Heart left ventricle (tissue), 16 donors: ENCODE results near the gene TPX2. TPM values are rescaled to one million over a fixed set of nuclear protein-coding genes. Genes with fewer than 3 reads are reported as not detected.

Experiments used
- ATAC-seq, 4 donors: fragments of 200-7000 bp; cut with Tn5 transposase; one replicate each; pipeline ENCODE4 v1.9.1; 2020 to 2022; ENCODE audit warnings: moderate library complexity in 4 of 4, mild to moderate bottlenecking in 3 of 4, moderate number of reproducible peaks in 1 of 4
- DNase-seq, 5 donors: peaks; one replicate each; pipeline ENCODE4 v3.0.0-alpha.2; 2020
- H3K27ac ChIP-seq, 12 donors: fragments of 200-600 bp; sonication (generic) in 4 of 12; one replicate each; pipeline versions ENCODE4 v1.5.0 to v1.8.0; 2016 to 2022; ENCODE audit warnings: mild to moderate bottlenecking in 2 of 12
- H3K27me3 ChIP-seq, 9 donors: fragments of 200-600 bp; sonication (generic) in 2 of 9; one replicate each; pipeline versions ENCODE4 v1.5.1 to v1.8.0; 2016 to 2022; ENCODE audit warnings: mild to moderate bottlenecking in 3 of 9
- H3K36me3 ChIP-seq, 9 donors: fragments of 200-600 bp; sonication (generic) in 2 of 9; one replicate each; pipeline versions ENCODE4 v1.5.0 to v1.8.0; 2018 to 2022; ENCODE audit warnings: mild to moderate bottlenecking in 2 of 9
- H3K4me1 ChIP-seq, 12 donors: fragments of 200-600 bp; sonication (generic) in 4 of 12; one replicate each; pipeline versions ENCODE4 v1.5.0 to v1.8.0; 2016 to 2022; ENCODE audit warnings: mild to moderate bottlenecking in 3 of 12
- H3K4me3 ChIP-seq, 12 donors: fragments of 200-600 bp; sonication (generic) in 4 of 12; one replicate each; pipeline versions ENCODE4 v1.5.0 to v1.8.0; 2017 to 2022; ENCODE audit warnings: mild to moderate bottlenecking in 9 of 12, moderate library complexity in 4 of 12
- H3K9me3 ChIP-seq, 12 donors: fragments of 200-600 bp; sonication (generic) in 4 of 12; one replicate each; pipeline versions ENCODE4 v1.5.0 to v1.8.0; 2016 to 2022; ENCODE audit warnings: mild to moderate bottlenecking in 1 of 12
- CTCF ChIP-seq, 12 donors: fragments of 200-600 bp; sonication (generic) in 4 of 12; IDR thresholded peaks; one replicate each; pipeline versions ENCODE4 v1.5.0 to v1.8.0; 2018 to 2022; ENCODE audit warnings: antibody characterized with exemption in 12 of 12, mild to moderate bottlenecking in 5 of 12
- POLR2A ChIP-seq, 2 donors: fragments of 450-650 bp; IDR thresholded peaks; one replicate each; pipeline ENCODE4 v1.6.1; 2017; ENCODE audit warnings: antibody characterized with exemption in 2 of 2, mild to moderate bottlenecking in 2 of 2, moderate library complexity in 2 of 2
- WGBS, 4 donors: extraction: QIAGEN DNeasy Blood & Tissue Kit in 2 of 4; methylation state at CpG; one replicate each; pipeline versions ENCODE4 v1.1.5 to v1.1.7; 2013 to 2018; 5-methylcytosine and 5-hydroxymethylcytosine counted together
- intact Hi-C, 10 donors: fragments of 100-400 bp; cut with DNase I; formaldehyde crosslinking; loops; one replicate each; pipeline versions ENCODE4 v1.11.1 to v1.14.2; 2022
- polyA plus RNA-seq, 2 donors: library from polyadenylated mRNA; stranded (reverse); fragments of 200-250 nt; gene quantifications; one replicate each; pipeline ENCODE4 v1.2.3, GENCODE V29; 2013
- total RNA-seq, 9 donors: library from RNA; depleted of rRNA in 2 of 9; stranded (reverse); fragments of >200 nt in 2 of 9; fragmentation: NEBNext Ultra II Directional in 3 of 9; extraction: Animal tissue kit (Norgen Biotek cat#: 25700) in 3 of 9; gene quantifications; one replicate each; pipeline versions ENCODE4 v1.1.0 to v1.2.4, GENCODE V29; 2016 to 2023
- donor health status: ischemic (EF 13 %, LVEDD 7.1; RV severe dilation, severe dysfunction).
- donor health status: healthy with polysubstance abuse.
- donor health status: DM: no; HTN: yes; CAD: no.
- donor health status: DM: no; HTN: no; CAD: no.
- donor health status: ischemic (EF 25% LVEDD 6.9; RV normal size, moderate dysfunction).
- donor health status: ischemic (EF 25% LVEDD 5.7; RV mildly dilated, moderate dysfunction).
- donor health status: healthy.
- donor health status: DM: yes; HTN: yes; CAD: no.
- donor health status: ischemic (EF 35%, LVEDD 5.7; RV mildly dilated, moderate dysfunction).
- donor health status: nonischemic (EF 11% LVEDD 7.7; RV severe dilation, severe dysfunction).
- donor health status: DM: yes; HTN: yes; CAD: no.
- donor health status: PGD.
- donor health status: ischemic (EF 29% LVEDD 5.4; RV normal size, mild dysfunction).
- donor health status: nonischemic (EF 23%, LVEDD 6.1; RV moderate dilation, normal function).

TPX2 gene
- total and polyA plus RNA-seq, 11 donors: 0.04 to 15.2 (median 0.77) TPM

GRCh38 chr20:31716818-31717477, 22.1 kb upstream of the TPX2 start:
- Histone ChIP-seq H3K9me3 (no peaks in the 10 kb centered on the region), H3K4me1 (peaks cover 17 to 97% (median 82%) of the 10 kb centered on the region in 12 donors), H3K27me3 (no peaks in the 10 kb centered on the region), H3K27ac (peak overlapping the region; percentile 19 to 100 (median 98)), H3K4me3 (peak overlapping the region in 10 of 12 donors; percentile 34 to 88 (median 78)), H3K36me3 (peaks cover 0 to 71% (median 27%) of the 10 kb centered on the region in 9 donors)
- no peak for DNase-seq
- ATAC-seq: no peak
- TF ChIP-seq CTCF (IDR thresholded peaks at IDR 0.05): no peak
- TF ChIP-seq POLR2A (IDR thresholded peaks at IDR 0.05): peak in 1 of 2 donors; percentile 19
- WGBS, 4 donors: 50 to 66% (median 52%) methylated on average over 5 of the region's 5 CpGs
- intact Hi-C loops: loop anchor here in 1 of 10 donors (10.0 kb wide), 1 partner anchor 142 kb away; no protein-coding TSS in a partner anchor

GRCh38 chr20:31717478-31718201, 21.4 kb upstream of the TPX2 start:
- DNase-seq (no peak), ATAC-seq (no peak)
- peaks cover 17 to 90% (median 75%) of the 10 kb centered on the region in 12 donors for H3K4me1 ChIP-seq
- H3K27me3 ChIP-seq: no peaks in the 10 kb centered on the region
- WGBS, 4 donors: 48 to 71% (median 60%) methylated on average over 3 to 6 of the region's 6 CpGs
- intact Hi-C loops: loop anchor here in 1 of 10 donors (10.0 kb wide), 1 partner anchor 143 kb away; no protein-coding TSS in a partner anchor
- peak overlapping the region; percentile 19 to 100 (median 98) for H3K27ac ChIP-seq
- peaks cover 0 to 71% (median 27%) of the 10 kb centered on the region in 9 donors for H3K36me3 ChIP-seq
- peak overlapping the region in 11 of 12 donors; percentile 1 to 88 (median 76) for H3K4me3 ChIP-seq
- H3K9me3 ChIP-seq: no peaks in the 10 kb centered on the region
- TF ChIP-seq CTCF (IDR thresholded peaks at IDR 0.05) (no peak), POLR2A (IDR thresholded peaks at IDR 0.05) (no peak)

- peaks cover 0 to 64% (median 21%) of the 10 kb centered on the region in 9 donors for H3K36me3 ChIP-seq
- DNase-seq: no peak
- peaks cover 12 to 78% (median 60%) of the 10 kb centered on the region in 12 donors for H3K4me1 ChIP-seq
Measured at GRCh38 chr20:31718952-31719643, 20.0 kb upstream of the TPX2 start.

More at GRCh38 chr20:31718952-31719643, 20.0 kb upstream of the TPX2 start:
- intact Hi-C loops: loop anchor here in 1 of 10 donors (10.0 kb wide), 1 partner anchor 144 kb away; no protein-coding TSS in a partner anchor
- 47 to 55% (median 50%) methylated on average over 5 to 6 of the region's 6 CpGs for WGBS, 4 donors
- no peaks in the 10 kb centered on the region for H3K27me3 ChIP-seq
- peak overlapping the region; percentile 4 to 93 (median 80) for H3K4me3 ChIP-seq
- peak in 1 of 2 donors; percentile 19 for TF ChIP-seq POLR2A (IDR thresholded peaks at IDR 0.05)
- no peak for TF ChIP-seq CTCF (IDR thresholded peaks at IDR 0.05)
- H3K27ac ChIP-seq: peak overlapping the region; percentile 43 to 100 (median 98)
- no peaks in the 10 kb centered on the region for H3K9me3 ChIP-seq
- no peak for ATAC-seq
